Upper lobe of left lung (tissue), 6 donors: ENCODE data around the gene PHPT1. TPM values are rescaled to one million over a fixed set of nuclear protein-coding genes. Genes with fewer than 3 reads are reported as not detected.
"Not testable (repeated sequence)": the region's sequence is repeated elsewhere in the genome, so short reads cannot be mapped to it uniquely, and the experiment has no call there.

Source experiments
- ATAC-seq, 2 donors: fragments of 200-7000 bp; cut with Tn5 transposase; one replicate each; pipeline ENCODE4 v1.9.1; 2022; ENCODE audit warnings: mild to moderate bottlenecking in 2 of 2, moderate library complexity in 2 of 2; ENCODE audit not compliant: low FRiP score in 2 of 2
- DNase-seq, 2 donors: peaks; one replicate each; pipeline ENCODE4 v3.0.0-alpha.2; 2019 to 2020
- H3K27ac ChIP-seq, 4 donors: fragments of 200-600 bp; sonication (generic); one replicate each; pipeline ENCODE4 v1.5.1; 2016 to 2019
- H3K27me3 ChIP-seq, 4 donors: fragments of 200-600 bp; sonication (generic); one replicate each; pipeline ENCODE4 v1.5.1; 2017 to 2019
- H3K36me3 ChIP-seq, 4 donors: fragments of 200-600 bp; sonication (generic); one replicate each; pipeline ENCODE4 v1.5.1; 2016 to 2019
- H3K4me1 ChIP-seq, 4 donors: fragments of 200-600 bp; sonication (generic); one replicate each; pipeline ENCODE4 v1.5.1; 2018 to 2019
- H3K4me3 ChIP-seq, 4 donors: fragments of 200-600 bp; sonication (generic); one replicate each; pipeline ENCODE4 v1.5.1; 2017 to 2019; ENCODE audit warnings: mild to moderate bottlenecking in 2 of 4, moderate library complexity in 1 of 4
- H3K9me3 ChIP-seq, 4 donors: fragments of 200-600 bp; sonication (generic); one replicate each; pipeline ENCODE4 v1.5.1; 2018 to 2019
- CTCF ChIP-seq, 6 experiments: fragments of 450-650 bp in 4 of 6; fragments of 200-600 bp in 2 of 6; sonication (generic) in 2 of 6; IDR thresholded peaks; one replicate each; pipeline ENCODE4 v1.5.1; 2016 to 2019; ENCODE audit warnings: antibody characterized with exemption in 6 of 6
- EP300 ChIP-seq, 4 donors: sonication (generic); formaldehyde crosslinking; IDR thresholded peaks; one replicate each; pipeline ENCODE4 v1.5.1; 2017; ENCODE audit warnings: antibody characterized with exemption in 4 of 4, control low read depth in 2 of 4
- POLR2A ChIP-seq, 4 donors: fragments of 450-650 bp; IDR thresholded peaks; one replicate each; pipeline ENCODE4 v1.5.1; 2016 to 2017; ENCODE audit warnings: antibody characterized with exemption in 4 of 4, mild to moderate bottlenecking in 2 of 4
- POLR2AphosphoS5 ChIP-seq, 2 donors: sonication (generic); formaldehyde crosslinking; IDR thresholded peaks; one replicate each; pipeline ENCODE4 v1.5.1; 2017; ENCODE audit warnings: antibody characterized with exemption in 2 of 2
- WGBS, 2 donors: methylation state at CpG; one replicate each; pipeline ENCODE4 v1.1.5; 2017 to 2018; 5-methylcytosine and 5-hydroxymethylcytosine counted together
- total RNA-seq, 6 donors: library from RNA; depleted of rRNA in 4 of 6; stranded (reverse); fragments of >200 nt in 4 of 6; gene quantifications; one replicate each; pipeline versions ENCODE4 v1.1.0 to v1.2.1, GENCODE V29; 2016 to 2021
- donor health status: DM: no; HTN: no; CAD: no; lungs with moderate emphysema.
- donor health status: DM: no; HTN: yes; CAD: no; lungs with severe emphysema.

Gene PHPT1
- total RNA-seq, 6 donors from 2014 or later = 51.3 to 135 (median 64.1) TPM

DNA sequence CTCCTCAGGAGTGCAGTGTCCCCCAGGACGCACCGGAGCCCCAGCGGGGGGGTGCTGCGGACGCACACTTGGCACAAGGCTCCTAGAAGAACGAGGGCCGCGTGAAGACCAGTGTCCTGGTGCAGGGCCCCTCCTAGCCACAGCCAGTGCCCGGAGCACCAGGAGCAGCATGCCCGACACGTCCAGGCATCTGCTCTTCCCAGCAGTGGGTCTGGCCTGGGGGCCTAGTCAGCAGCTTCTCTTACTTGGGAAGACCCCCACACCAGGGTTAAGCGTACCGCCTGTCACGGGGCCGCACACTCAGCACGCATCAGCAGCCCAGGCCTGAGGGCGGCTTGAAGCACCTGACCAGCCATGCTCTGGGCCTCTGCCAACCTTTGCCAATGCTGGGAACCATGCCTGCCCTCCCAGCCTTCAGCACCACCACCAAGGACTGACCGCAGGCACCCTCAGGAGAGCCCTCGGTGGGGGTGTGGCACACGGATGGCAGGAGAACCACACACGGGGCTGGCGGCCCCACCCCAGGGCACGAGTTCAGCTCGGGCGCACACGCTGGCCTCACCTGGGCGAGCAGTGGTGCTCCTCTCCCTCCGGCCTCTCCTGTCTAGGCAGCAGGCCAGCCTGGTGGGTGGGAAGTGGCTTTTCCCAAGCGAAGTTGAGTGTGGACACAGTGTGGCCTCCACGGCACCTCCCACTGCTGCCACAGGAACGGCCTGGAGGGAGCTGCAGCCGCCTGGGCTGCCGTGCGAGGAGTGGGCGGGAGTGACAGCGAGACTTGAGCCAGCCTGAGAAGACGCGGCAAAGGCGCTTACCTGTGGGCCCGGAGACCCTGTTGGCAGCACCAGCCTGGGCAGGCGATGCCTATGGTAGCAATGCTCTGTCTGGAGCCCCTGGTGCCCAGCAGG, 19.0 kb upstream of the PHPT1 start:
- Histone ChIP-seq H3K27ac (no peak overlapping the region), H3K4me3 (no peak overlapping the region), H3K27me3 (no peaks in the 10 kb centered on the region), H3K9me3 (no peaks in the 10 kb centered on the region), H3K36me3 (peaks cover 3 to 83% (median 70%) of the 10 kb centered on the region in 4 donors), H3K4me1 (no peaks in the 10 kb centered on the region)
- DNase-seq = peak in 1 of 2 donors; percentile 69
- TF ChIP-seq CTCF (IDR thresholded peaks at IDR 0.05) (no peak), POLR2A (IDR thresholded peaks at IDR 0.05) (no peak), POLR2AphosphoS5 (IDR thresholded peaks at IDR 0.05) (no peak), EP300 (IDR thresholded peaks at IDR 0.05) (no peak)
- 91 to 93% methylated on average over 22 to 36 of the region's 41 CpGs for WGBS, 2 donors
- no peak for ATAC-seq

DNA sequence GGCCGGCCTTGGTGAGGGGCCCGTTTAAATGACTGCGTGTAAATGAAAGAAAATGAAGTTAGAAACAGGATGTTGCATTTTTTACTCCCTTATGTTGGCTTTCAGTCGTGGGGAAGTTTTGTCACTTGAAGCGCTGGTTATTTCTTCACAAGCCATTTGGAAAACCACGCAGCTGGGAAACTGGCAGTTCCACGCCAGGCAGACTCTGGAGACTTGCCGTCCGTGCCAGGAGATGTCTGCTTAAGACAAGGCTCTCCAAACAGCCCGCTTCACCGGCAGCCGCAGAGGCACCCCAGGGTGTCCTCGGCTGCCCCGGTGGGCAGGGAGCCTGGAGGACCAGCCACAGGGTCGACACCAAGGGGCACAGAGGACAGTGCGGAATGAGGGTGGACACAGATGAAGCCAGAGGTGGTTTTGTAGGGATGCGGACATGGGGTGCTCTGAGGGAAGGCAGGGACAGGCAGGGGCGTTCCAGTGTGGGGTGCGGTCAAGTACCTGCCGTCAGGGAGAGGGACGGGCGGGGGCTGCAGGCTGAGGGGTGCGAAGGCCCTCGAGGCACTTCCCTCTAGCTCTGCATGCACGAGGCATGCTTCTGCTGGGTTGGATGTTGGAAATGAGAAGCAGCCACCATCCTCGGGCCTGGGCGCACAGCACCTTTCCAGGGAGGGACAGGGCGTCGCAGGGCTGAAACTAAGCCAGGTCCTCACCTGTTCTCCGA, 18.0 kb upstream of the PHPT1 start:
- WGBS, 2 donors = 88 to 89% methylated on average over 29 to 30 of the region's 30 CpGs
- peak in 1 of 2 donors; percentile 54 for DNase-seq
- H3K36me3 ChIP-seq = peaks cover 3 to 82% (median 65%) of the 10 kb centered on the region in 4 donors

DNA sequence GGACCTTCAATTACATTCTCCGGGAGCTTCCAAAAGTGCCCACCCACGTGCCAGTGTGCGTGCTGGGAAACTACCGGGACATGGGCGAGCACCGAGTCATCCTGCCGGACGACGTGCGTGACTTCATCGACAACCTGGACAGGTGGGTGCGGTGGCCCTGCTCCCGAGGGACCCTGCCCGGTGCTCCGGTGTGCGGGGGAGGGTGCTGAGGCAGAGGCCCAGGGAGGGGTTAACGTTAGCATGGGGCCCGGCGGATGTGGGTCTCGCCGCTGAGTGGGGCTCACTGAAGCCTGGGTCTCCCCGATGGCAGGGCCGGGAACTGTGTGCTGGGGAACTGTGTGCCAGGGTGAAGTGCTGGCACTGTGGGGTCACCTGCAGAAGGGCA, 17.5 kb upstream of the PHPT1 start:
- peaks cover under 1 to 82% (median 63%) of the 10 kb centered on the region in 4 donors for H3K36me3 ChIP-seq
- 92 to 94% methylated on average over 15 to 23 of the region's 23 CpGs for WGBS, 2 donors
- ATAC-seq (no peak), DNase-seq (peak in 1 of 2 donors; percentile 65)
- no peaks in the 10 kb centered on the region for H3K9me3 ChIP-seq
- no peaks in the 10 kb centered on the region for H3K27me3 ChIP-seq
- no peak overlapping the region for H3K27ac ChIP-seq
- TF ChIP-seq CTCF (IDR thresholded peaks at IDR 0.05) = no peak
- TF ChIP-seq POLR2A (IDR thresholded peaks at IDR 0.05) = no peak
- no peak overlapping the region for H3K4me3 ChIP-seq
- H3K4me1 ChIP-seq = no peaks in the 10 kb centered on the region

More for the DNA sequence above, 18.0 kb upstream of the PHPT1 start:
- TF ChIP-seq POLR2AphosphoS5 (IDR thresholded peaks at IDR 0.05) (no peak), CTCF (IDR thresholded peaks at IDR 0.05) (no peak), EP300 (IDR thresholded peaks at IDR 0.05) (no peak), POLR2A (IDR thresholded peaks at IDR 0.05) (no peak)
- Histone ChIP-seq H3K27ac (no peak overlapping the region), H3K9me3 (no peaks in the 10 kb centered on the region), H3K4me3 (no peak overlapping the region), H3K4me1 (no peaks in the 10 kb centered on the region), H3K27me3 (no peaks in the 10 kb centered on the region)
- no peak for ATAC-seq

DNA sequence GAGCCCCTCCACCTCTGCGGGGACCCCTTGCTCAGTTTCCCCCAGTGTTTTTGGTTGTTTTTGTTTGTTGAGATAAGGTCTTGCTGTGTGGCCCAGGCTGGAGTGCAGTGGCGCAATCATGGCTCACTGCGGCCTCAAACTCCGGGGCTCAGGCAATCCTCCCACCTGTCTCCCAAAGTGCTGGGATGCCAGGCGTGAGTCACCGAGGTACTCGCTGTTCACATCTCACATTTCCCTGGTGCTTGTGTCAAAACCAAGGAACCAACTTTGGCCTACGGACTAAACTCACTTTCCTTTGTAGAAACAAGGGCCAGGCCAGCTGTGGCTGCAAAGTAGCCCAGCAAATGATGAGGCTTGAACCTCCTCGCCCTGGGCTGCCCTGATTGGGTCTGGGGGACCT, 16.6 kb upstream of the PHPT1 start:
- Histone ChIP-seq H3K27ac (no peak overlapping the region), H3K27me3 (no peaks in the 10 kb centered on the region), H3K4me1 (no peaks in the 10 kb centered on the region), H3K4me3 (no peak overlapping the region), H3K9me3 (no peaks in the 10 kb centered on the region), H3K36me3 (peaks cover 0 to 82% (median 58%) of the 10 kb centered on the region in 4 donors)
- DNase-seq (no peak), ATAC-seq (no peak)
- WGBS, 2 donors = 90 to 93% methylated on average over 8 to 9 of the region's 9 CpGs
- TF ChIP-seq EP300 (IDR thresholded peaks at IDR 0.05) = no peak
- TF ChIP-seq POLR2A (IDR thresholded peaks at IDR 0.05) = no peak
- no peak for TF ChIP-seq POLR2AphosphoS5 (IDR thresholded peaks at IDR 0.05)
- no peak for TF ChIP-seq CTCF (IDR thresholded peaks at IDR 0.05)

DNA sequence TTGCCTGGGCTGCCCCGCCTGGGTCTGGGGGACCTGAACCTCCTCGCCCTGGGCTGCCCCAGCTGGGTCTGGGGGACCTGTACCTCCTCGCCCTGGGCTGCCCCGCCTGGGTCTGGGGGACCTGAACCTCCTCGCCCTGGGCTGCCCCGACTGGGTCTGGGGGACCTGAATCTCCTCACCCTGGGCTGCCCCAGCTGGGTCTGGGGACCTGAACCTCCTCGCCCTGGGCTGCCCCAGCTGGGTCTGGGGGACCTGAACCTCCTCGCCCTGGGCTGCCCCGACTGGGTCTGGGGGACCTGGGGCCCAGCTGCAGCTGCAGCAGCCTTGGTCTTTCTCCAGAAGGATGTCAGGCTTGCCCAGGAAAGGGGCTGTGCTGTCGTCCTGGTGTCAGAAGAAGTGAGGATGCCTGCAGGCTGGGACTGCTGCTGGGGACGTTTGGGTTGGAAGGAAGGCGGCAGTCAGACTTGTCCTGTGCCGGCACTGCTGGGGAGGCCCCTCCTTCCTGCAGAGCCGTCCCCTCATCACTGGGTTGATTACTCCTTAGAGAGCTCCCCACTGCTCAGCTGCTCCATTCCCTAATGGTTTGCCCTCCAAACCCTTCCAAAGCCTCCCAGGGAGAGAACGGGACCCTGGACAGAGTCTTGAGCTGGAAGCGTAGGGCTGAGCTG, 15.7 kb upstream of the PHPT1 start:
- H3K27me3 ChIP-seq, H3K9me3 ChIP-seq, ATAC-seq, H3K4me3 ChIP-seq, H3K27ac ChIP-seq, H3K4me1 ChIP-seq: not testable (repeated sequence)
- peak in 1 of 2 donors; percentile 43 for DNase-seq
- peaks cover 0 to 82% (median 56%) of the 10 kb centered on the region in 4 donors for H3K36me3 ChIP-seq
- 89 to 92% methylated on average over 7 to 15 of the region's 16 CpGs for WGBS, 2 donors
